Superior temporal gyrus (tissue), 1 donor: ENCODE measurements around the gene ALKBH5.

Experiments
- DNase-seq: peaks from one replicate; pipeline ENCODE4 v3.0.0-alpha.2; 2016; ENCODE audit errors: extremely low spot score

ALKBH5 gene

GRCh38 chr17:18158022-18158600, 25.5 kb upstream of the ALKBH5 start:
- no peak for DNase-seq

- DNase-seq: no peak
Observed at GRCh38 chr17:18159551-18160120, 24.0 kb upstream of the ALKBH5 start.

DNA sequence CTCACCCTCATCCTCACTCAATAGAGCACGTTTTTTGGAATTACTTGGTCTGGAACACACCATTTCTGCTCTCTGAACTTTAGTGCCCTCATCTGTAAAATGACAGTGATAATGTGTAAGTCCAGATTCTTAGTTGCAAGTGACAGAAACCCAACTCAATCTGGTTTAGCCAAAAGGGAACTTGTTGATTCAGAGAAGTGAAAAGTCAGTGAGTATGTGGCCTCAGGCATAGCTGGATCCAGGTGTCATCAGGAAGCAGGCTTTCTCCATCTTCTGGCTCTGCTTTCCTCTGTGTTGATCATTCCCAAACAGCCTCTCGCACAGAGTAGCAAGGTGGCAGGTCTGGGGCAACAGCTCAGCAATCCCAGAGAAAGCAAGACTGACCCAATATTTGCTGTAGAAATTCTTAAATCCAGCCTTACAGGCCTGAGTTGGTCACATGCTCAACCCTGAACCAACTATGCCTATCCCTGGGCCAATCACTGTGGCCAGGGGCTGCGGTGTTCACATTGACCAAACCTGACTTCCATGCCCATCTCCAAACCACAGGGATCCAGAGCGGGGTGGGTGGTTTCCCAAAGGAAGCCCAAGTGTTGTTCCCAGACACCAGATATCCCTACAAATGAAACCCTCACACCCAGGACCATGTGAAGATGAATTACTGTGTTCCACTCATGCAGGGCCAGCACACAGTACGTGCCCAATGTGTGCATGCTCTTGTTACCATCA, 23.3 kb upstream of the ALKBH5 start:
- DNase-seq: no peak

GRCh38 chr17:18161207-18162145, 22.2 kb upstream of the ALKBH5 start:
- no peak for DNase-seq

- no peak for DNase-seq
Observed at GRCh38 chr17:18163547-18163946, 20.1 kb upstream of the ALKBH5 start.

GRCh38 chr17:18166894-18167293, 16.7 kb upstream of the ALKBH5 start:
- DNase-seq: no peak

DNA sequence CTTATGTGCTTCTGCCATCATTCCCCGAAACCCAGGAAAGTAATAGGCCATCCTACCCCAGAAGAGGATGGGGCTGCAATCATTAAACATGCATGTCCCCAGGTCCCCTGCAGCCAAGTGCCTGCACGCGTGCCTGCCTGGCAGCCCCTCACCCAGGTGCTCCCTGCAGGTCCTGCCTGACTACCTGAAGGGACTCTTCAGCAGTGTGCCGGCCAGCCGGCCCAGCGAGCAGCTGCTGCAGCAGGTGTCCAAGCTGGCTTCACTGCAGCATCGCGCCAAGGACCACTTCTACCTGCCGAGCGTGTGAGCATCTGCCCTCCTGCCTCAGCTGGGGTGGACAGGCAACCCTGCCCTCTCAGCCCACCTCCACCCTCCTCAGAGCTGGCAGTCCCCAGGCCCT, 16.2 kb upstream of the ALKBH5 start:
- no peak for DNase-seq

GRCh38 chr17:18172531-18173278, 10.9 kb upstream of the ALKBH5 start:
- no peak for DNase-seq

- DNase-seq: no peak
Observed at GRCh38 chr17:18173740-18174139, 9.9 kb upstream of the ALKBH5 start.

DNA sequence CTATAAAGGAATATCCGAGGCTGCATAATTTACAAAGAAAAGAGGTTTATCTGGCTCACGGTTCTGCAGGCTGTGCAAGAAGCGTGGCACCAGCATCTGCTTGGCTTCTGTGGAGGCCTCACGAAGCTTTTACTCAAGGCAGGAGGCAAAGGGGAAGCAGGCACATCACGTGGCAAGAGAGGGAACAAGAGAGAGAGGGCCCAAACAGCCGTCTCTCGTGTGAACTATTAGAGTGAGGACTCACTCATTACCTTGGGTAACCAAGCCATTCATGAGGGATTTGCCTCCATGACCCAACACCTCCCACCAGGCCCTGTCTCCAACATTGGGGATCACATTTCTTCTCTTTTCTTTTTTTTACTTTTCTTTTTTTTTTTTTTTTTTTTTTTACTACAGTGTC, 7.5 kb upstream of the ALKBH5 start:
- DNase-seq: no peak

- DNase-seq: no peak
Observed at GRCh38 chr17:18177133-18177532, 6.5 kb upstream of the ALKBH5 start.

- no peak for DNase-seq
Observed at GRCh38 chr17:18177722-18178121, 5.9 kb upstream of the ALKBH5 start.

- no peak for DNase-seq
Observed at GRCh38 chr17:18179196-18179595, 4.4 kb upstream of the ALKBH5 start.

- no peak for DNase-seq
Observed at GRCh38 chr17:18179804-18180203, 3.8 kb upstream of the ALKBH5 start.

DNA sequence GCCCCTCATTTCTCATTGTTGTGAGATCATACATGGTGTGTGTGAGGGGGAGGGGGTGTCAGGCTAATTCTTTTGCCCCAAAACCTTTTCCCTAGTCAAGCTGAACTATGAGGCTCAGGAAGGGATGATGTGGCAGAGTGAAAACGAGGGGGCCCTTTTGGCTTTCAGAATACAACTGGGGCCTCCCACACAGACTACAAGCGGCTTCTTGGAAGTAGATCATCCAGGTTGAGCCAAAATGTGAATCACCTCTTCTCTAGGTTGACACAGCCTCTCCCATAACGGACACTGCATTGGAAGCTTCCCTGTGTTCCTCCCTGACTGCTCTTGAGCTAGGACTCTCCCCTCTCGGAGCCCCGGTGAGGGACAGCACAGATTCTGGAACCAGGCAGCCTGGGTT, 2.3 kb upstream of the ALKBH5 start:
- no peak for DNase-seq

DNA sequence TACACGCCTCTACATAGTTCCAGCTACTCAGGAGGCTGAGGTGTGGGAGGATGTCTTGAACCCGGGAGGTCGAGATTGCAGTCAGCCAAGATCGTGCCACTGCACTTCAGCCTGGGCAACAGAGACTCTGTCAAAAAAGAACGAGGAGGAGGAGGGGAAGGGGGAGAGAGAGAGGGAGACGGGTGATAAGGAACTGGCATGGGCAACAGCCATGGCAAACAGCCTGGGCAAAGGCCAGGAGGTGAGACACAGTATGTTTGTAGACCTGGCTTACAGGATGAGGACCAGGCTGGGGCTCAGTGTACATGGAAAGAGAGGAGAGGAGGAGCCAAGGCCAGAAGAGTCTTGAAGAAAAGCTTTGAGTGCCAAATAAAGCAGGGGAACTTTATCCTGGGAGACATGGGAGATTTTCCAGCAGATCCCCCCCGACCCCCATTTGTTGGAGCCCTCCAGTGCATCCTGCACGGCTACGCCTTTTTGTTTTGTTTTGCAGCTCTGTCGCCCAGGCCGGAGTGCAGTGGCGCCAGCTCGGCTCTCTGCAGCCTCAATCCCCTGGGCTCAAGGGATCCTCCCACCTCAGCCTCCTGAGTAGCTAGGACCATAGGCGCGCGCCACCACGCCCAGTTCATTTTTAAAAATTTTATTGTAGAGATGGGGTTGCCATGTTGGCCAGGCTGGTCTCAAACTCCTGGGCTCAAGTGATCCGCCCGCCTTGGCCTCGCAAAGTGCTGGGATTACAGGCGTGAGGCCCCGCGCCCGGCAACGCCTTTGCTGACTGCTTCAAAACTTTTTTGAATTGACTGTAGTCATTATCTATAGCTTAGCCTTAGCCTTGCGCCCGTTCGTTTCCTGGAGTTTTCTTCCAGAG, 1.3 kb upstream of the ALKBH5 start:
- DNase-seq: no peak

GRCh38 chr17:18182978-18183333, 672 bp upstream of the ALKBH5 start:
- no peak for DNase-seq

GRCh38 chr17:18184143-18185031, 759 bp downstream of the ALKBH5 start:
- peak; percentile 48 for DNase-seq

DNA sequence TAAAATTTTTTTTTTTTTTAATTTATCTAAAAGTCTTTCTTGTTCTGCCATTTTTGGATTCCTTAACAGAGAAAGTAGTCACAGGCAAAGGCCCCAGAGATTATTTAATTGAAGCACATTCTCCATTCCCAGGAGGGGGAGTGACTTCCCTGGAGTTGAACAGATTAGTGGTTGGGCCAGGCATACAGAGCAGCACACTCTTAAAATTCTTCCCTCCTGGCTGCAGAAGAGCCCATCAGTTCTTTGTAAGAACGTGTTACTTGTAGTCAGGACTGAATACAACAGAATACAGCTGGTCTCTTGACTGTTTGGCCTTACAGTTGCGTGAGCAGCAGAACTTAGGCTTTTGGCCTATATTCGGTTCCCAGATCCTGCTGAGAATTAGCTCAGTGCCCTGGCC, 1.8 kb downstream of the ALKBH5 start:
- DNase-seq: peak; percentile 47
